Trophoblast cell (in vitro differentiated cells and primary cell): ENCODE measurements around the gene CDC45.
A peak's percentile ranks its signal among the peaks of the same experiment; 100 is the strongest.

ENCODE experiments used
- DNase-seq, 2 donors: peaks; one replicate each; pipeline ENCODE4 v3.0.0-alpha.2; 2016
- H2AFZ ChIP-seq: 2 replicates; pipeline ENCODE4 v1.6.1; 2013; ENCODE audit warnings: low read length, moderate library complexity, mild to moderate bottlenecking; ENCODE audit not compliant: insufficient read depth, poor library complexity
- H2AK5ac ChIP-seq: 2 replicates; pipeline ENCODE4 v1.6.1; 2013; ENCODE audit warnings: mild to moderate bottlenecking, low read length
- H2BK120ac ChIP-seq: 2 replicates; pipeline ENCODE4 v1.6.1; 2013; ENCODE audit warnings: low read length, mild to moderate bottlenecking, moderate library complexity; ENCODE audit not compliant: insufficient read depth, poor library complexity
- H2BK12ac ChIP-seq: 2 replicates; pipeline ENCODE4 v1.6.1; 2013; ENCODE audit warnings: mild to moderate bottlenecking, low read length, moderate library complexity
- H2BK5ac ChIP-seq: 2 replicates; pipeline ENCODE4 v1.6.1; 2013; ENCODE audit warnings: low read length, low read depth, moderate library complexity, mild to moderate bottlenecking; ENCODE audit not compliant: poor library complexity
- H3K14ac ChIP-seq: 2 replicates; pipeline ENCODE4 v1.6.1; 2013; ENCODE audit warnings: mild to moderate bottlenecking, low read length
- H3K18ac ChIP-seq: 2 replicates; pipeline ENCODE4 v1.6.1; 2013; ENCODE audit warnings: mild to moderate bottlenecking, low read length
- H3K23ac ChIP-seq: 2 replicates; pipeline ENCODE4 v1.6.1; 2013; ENCODE audit warnings: low read length
- H3K27ac ChIP-seq: 2 replicates; pipeline ENCODE4 v1.5.1; 2013; ENCODE audit warnings: low read depth, mild to moderate bottlenecking, inconsistent platforms, low read length, moderate library complexity
- H3K27me3 ChIP-seq: 2 replicates; pipeline ENCODE4 v1.6.1; 2013; ENCODE audit warnings: inconsistent platforms, mild to moderate bottlenecking, low read length, moderate library complexity; ENCODE audit not compliant: insufficient read depth
- H3K36me3 ChIP-seq, 2 experiments: 1 replicate in 1 of 2; 2 replicates in 1 of 2; pipeline ENCODE4 v1.6.1; 2013; ENCODE audit warnings: low read length in 2 of 2, mild to moderate bottlenecking in 2 of 2, moderate library complexity in 1 of 2; ENCODE audit not compliant: insufficient read depth in 2 of 2, control insufficient read depth in 1 of 2
- H3K4ac ChIP-seq: 2 replicates; pipeline ENCODE4 v1.6.1; 2013; ENCODE audit warnings: low read depth, mild to moderate bottlenecking, low read length, moderate library complexity
- H3K4me1 ChIP-seq, 2 experiments: 1 replicate in 1 of 2; 2 replicates in 1 of 2; pipeline ENCODE4 v1.6.1; 2013; ENCODE audit warnings: low read length in 2 of 2, mild to moderate bottlenecking in 2 of 2, moderate library complexity in 1 of 2; ENCODE audit not compliant: insufficient read depth in 2 of 2, control insufficient read depth in 1 of 2
- H3K4me2 ChIP-seq: 2 replicates; pipeline ENCODE4 v1.6.1; 2013; ENCODE audit warnings: inconsistent platforms, mild to moderate bottlenecking, low read length, moderate library complexity
- H3K4me3 ChIP-seq: 2 replicates; pipeline ENCODE4 v1.5.1; 2013; ENCODE audit warnings: mild to moderate bottlenecking, low read depth, low read length, inconsistent platforms
- H3K79me1 ChIP-seq: one replicate; pipeline ENCODE4 v1.6.1; 2013; ENCODE audit warnings: low read length
- H3K79me2 ChIP-seq: 2 replicates; pipeline ENCODE4 v1.6.1; 2013; ENCODE audit warnings: low read length, mild to moderate bottlenecking; ENCODE audit not compliant: control insufficient read depth, insufficient read depth, poor library complexity
- H3K9ac ChIP-seq: 2 replicates; pipeline ENCODE4 v1.6.1; 2013; ENCODE audit warnings: mild to moderate bottlenecking, low read length
- H3K9me3 ChIP-seq: 2 replicates; pipeline ENCODE4 v1.6.1; 2013; ENCODE audit warnings: low read depth, mild to moderate bottlenecking, control low read depth, inconsistent platforms, low read length; ENCODE audit not compliant: insufficient read depth
- H4K12ac ChIP-seq: 2 replicates; pipeline ENCODE4 v1.6.1; 2013; ENCODE audit warnings: low read depth, mild to moderate bottlenecking, low read length, moderate library complexity
- H4K8ac ChIP-seq: 2 replicates; pipeline ENCODE4 v1.6.1; 2013; ENCODE audit warnings: low read depth, mild to moderate bottlenecking, low read length, moderate library complexity
- H4K91ac ChIP-seq: one replicate; pipeline ENCODE4 v1.6.1; 2013; ENCODE audit warnings: low read depth, mild to moderate bottlenecking, low read length, moderate library complexity
- WGBS: extraction: QIAGEN DNeasy Blood & Tissue Kit; methylation state at CpG from one replicate; pipeline ENCODE4 v1.1.7; 2013; ENCODE audit warnings: missing lambda C conversion rate; ENCODE audit not compliant: insufficient read length, insufficient coverage; ENCODE audit errors: extremely low coverage; 5-methylcytosine and 5-hydroxymethylcytosine counted together

The CDC45 gene

GRCh38 chr22:19525666-19526065 is 45.9 kb downstream of the CDC45 start:
- H3K27me3 ChIP-seq = peaks cover 34% of the 10 kb centered on the region

DNA sequence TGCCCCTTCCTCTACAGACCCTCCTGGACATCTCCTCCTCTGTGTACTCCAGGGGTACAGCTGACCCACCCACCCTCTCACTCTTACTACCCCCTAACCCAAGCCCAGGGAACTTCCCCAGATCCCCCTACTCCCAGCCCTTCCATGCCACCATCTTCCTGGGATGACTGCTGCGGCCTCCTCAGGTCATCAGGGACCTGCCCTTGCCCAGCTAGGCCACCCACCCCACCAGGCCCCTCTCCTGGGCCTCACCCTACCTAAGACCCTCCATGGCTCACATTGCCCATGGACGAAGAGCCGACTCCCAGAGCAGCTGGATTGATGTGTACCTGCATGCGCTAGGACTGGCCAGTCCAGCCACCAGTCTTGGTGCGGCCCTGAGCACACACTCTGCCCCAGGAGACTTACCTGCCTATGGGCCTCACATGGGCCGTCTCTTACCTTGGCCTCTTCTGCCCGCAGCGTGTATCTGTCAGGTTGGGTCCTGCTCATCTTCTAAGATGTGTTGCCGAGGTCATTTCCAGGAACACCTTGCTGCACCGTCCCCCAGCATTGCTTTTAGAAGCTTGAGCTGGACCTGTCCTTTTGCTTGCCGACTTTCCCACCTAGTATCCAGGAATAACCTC is 46.5 kb downstream of the CDC45 start:
- Histone ChIP-seq H2AK5ac (no peak overlapping the region), H3K9ac (no peak overlapping the region), H3K18ac (no peak overlapping the region), H2BK120ac (no peak overlapping the region), H3K4ac (no peak overlapping the region), H4K8ac (no peak overlapping the region), H3K27me3 (peaks cover 34% of the 10 kb centered on the region), H3K23ac (no peak overlapping the region), H3K4me3 (peak overlapping the region; percentile 25), H3K79me1 (no peaks in the 10 kb centered on the region), H4K12ac (no peak overlapping the region), H2BK12ac (no peak overlapping the region), H3K36me3 (no peaks in the 10 kb centered on the region), H3K79me2 (no peaks in the 10 kb centered on the region), H2BK5ac (no peak overlapping the region), H3K4me1 (peaks cover 11% of the 10 kb centered on the region in 2 experiments), H3K4me2 (no peak overlapping the region), H2AFZ (no peak overlapping the region), H3K27ac (no peak overlapping the region), H4K91ac (no peak overlapping the region), H3K9me3 (peaks cover 5% of the 10 kb centered on the region), H3K14ac (no peak overlapping the region)
- DNase-seq = no peak
- no CpG with 5 or more reads among the region's 11 CpGs for WGBS

More at GRCh38 chr22:19525666-19526065, 45.9 kb downstream of the CDC45 start:
- no peak overlapping the region for H3K4ac ChIP-seq
- H4K91ac ChIP-seq = no peak overlapping the region
- H2BK120ac ChIP-seq = no peak overlapping the region
- H2BK5ac ChIP-seq = no peak overlapping the region
- H3K79me2 ChIP-seq = no peaks in the 10 kb centered on the region
- no peak overlapping the region for H2AK5ac ChIP-seq
- DNase-seq = no peak
- H3K4me1 ChIP-seq = peaks cover 11% of the 10 kb centered on the region in 2 experiments
- no peak overlapping the region for H2BK12ac ChIP-seq
- H2AFZ ChIP-seq = no peak overlapping the region
- H3K14ac ChIP-seq = no peak overlapping the region
- no peak overlapping the region for H3K27ac ChIP-seq
- no peak overlapping the region for H3K23ac ChIP-seq
- H3K79me1 ChIP-seq = no peaks in the 10 kb centered on the region
- no peak overlapping the region for H4K8ac ChIP-seq
- no peak overlapping the region for H3K9ac ChIP-seq
- H3K18ac ChIP-seq = no peak overlapping the region
- peaks cover 0 to 5% of the 10 kb centered on the region in 2 experiments for H3K36me3 ChIP-seq
- H3K4me3 ChIP-seq = peak overlapping the region; percentile 25
- H3K4me2 ChIP-seq = no peak overlapping the region
- WGBS = no CpG with 5 or more reads among the region's 3 CpGs
- H3K9me3 ChIP-seq = peaks cover 5% of the 10 kb centered on the region
- H4K12ac ChIP-seq = no peak overlapping the region

DNA sequence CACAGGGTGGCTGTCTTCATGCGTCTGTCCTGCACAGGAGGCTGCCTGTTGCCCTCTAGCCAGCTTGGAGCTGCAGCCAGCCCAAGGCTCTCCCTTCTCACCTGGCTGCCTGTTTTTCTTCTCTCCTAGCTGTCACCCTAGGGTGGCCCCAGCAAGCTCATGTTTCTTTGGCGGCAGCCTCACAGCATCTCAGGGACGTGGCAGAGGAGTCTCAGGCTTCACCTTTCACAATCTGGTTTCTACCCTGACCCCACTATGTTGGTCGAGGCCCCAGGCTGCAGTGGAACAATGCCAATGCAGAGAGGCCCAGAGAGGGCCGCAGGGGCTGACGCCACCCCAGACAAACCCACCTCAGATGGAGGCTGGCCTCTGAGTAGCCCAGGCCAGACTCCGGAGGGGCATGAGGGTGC is 47.0 kb downstream of the CDC45 start:
- H2BK12ac ChIP-seq = no peak overlapping the region
- no peak overlapping the region for H3K4me2 ChIP-seq
- H2BK120ac ChIP-seq = no peak overlapping the region
- no peak overlapping the region for H2AK5ac ChIP-seq
- no peak overlapping the region for H3K9ac ChIP-seq
- peaks cover 11% of the 10 kb centered on the region in 2 experiments for H3K4me1 ChIP-seq
- peaks cover 34% of the 10 kb centered on the region for H3K27me3 ChIP-seq
- no peak overlapping the region for H3K23ac ChIP-seq
- no peak overlapping the region for H3K27ac ChIP-seq
- no peak overlapping the region for H3K18ac ChIP-seq
- H3K36me3 ChIP-seq = no peaks in the 10 kb centered on the region
- H2BK5ac ChIP-seq = no peak overlapping the region
- H2AFZ ChIP-seq = no peak overlapping the region
- no peak for DNase-seq
- H3K14ac ChIP-seq = no peak overlapping the region
- H3K4me3 ChIP-seq = no peak overlapping the region
- no peak overlapping the region for H4K91ac ChIP-seq
- no peaks in the 10 kb centered on the region for H3K79me1 ChIP-seq
- no peak overlapping the region for H4K8ac ChIP-seq
- H4K12ac ChIP-seq = no peak overlapping the region
- no peaks in the 10 kb centered on the region for H3K79me2 ChIP-seq
- no peak overlapping the region for H3K4ac ChIP-seq
- no CpG with 5 or more reads among the region's 7 CpGs for WGBS
- peaks cover 5% of the 10 kb centered on the region for H3K9me3 ChIP-seq

DNA sequence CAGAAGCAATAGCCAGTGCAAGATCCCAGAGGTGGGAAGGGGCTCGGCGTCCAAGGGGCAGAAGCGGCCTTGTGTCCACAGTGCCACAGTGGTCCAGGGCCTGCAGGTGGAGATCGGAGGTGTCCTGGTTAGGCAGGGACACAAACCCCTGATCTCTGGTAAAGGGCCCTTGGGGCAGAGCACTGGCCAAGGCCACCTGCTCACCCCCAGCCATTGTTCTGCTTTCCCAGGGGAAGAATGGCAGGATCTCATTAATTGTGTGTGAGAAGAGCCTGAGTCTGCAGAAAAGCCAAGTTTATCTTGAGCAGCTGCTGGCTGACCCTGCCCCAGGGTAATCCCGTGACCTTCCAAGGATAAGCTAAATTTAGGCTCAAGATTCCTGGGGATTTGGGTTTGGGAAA is 47.6 kb downstream of the CDC45 start:
- Histone ChIP-seq H2AK5ac (no peak overlapping the region), H3K14ac (no peak overlapping the region), H3K4ac (no peak overlapping the region), H3K36me3 (no peaks in the 10 kb centered on the region), H4K91ac (no peak overlapping the region), H2AFZ (no peak overlapping the region), H3K27ac (no peak overlapping the region), H4K8ac (no peak overlapping the region), H3K18ac (no peak overlapping the region), H2BK120ac (no peak overlapping the region), H3K9ac (no peak overlapping the region), H2BK12ac (no peak overlapping the region), H2BK5ac (no peak overlapping the region), H3K23ac (no peak overlapping the region), H4K12ac (no peak overlapping the region), H3K4me2 (no peak overlapping the region), H3K79me1 (no peaks in the 10 kb centered on the region), H3K79me2 (no peaks in the 10 kb centered on the region), H3K4me1 (peaks cover 11% of the 10 kb centered on the region in 2 experiments), H3K27me3 (peaks cover 31% of the 10 kb centered on the region), H3K4me3 (no peak overlapping the region), H3K9me3 (peaks cover 5% of the 10 kb centered on the region)
- DNase-seq = no peak
- no CpG with 5 or more reads among the region's 5 CpGs for WGBS
